G401.6 (cell line): ENCODE data around the gene HOXA3.

Source experiments
- FAIRE-seq: peaks from 2 replicates; lab custom pipeline; 2012; peaks lifted over from hg19 to GRCh38; lab: Jason Lieb, UNC

HOXA3 gene

DNA sequence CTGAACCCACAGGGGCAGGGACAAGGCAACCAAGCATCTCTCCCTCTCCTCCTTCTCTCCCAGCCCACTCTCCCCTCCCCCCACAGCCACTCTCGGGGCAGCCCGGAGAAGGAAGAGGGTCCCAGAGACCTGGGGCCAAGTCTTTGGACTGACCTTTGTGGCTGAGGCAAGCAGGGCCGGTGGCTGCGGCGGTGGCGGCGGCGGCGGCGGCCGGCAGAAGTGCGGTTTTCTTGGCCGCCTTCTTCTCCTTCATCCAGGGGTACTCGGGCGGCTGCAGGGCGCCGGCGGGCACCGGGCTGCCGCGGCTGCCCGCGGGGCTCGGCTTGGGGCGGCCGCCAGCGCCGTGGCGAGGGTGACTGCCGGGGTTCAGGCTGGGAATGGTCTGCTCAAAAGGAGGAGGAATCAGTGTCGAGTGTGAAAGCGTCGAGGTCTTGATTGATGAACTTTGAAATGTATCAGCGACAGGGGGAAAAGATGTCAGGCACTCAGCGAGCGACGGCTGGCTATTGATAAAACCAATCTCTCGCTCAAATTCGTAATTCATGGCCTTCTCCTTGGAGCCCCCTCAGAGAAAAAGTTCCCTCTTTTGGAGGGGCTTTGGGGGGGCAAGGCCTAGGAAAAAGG lies 50.3 kb downstream of the HOXA3 start:
- FAIRE-seq: no peak

GRCh38 chr7:27101171-27101956 lies 51.0 kb downstream of the HOXA3 start:
- FAIRE-seq: peak; percentile 70

- no peak for FAIRE-seq
Measured at GRCh38 chr7:27100694-27101170, 51.7 kb downstream of the HOXA3 start.

- FAIRE-seq: peak; percentile 83
Measured at GRCh38 chr7:27099453-27100370, 52.7 kb downstream of the HOXA3 start.

GRCh38 chr7:27098578-27099451 lies 53.6 kb downstream of the HOXA3 start:
- FAIRE-seq: peak; percentile 89

GRCh38 chr7:27097686-27098577 lies 54.5 kb downstream of the HOXA3 start:
- FAIRE-seq: peak; percentile 64

DNA sequence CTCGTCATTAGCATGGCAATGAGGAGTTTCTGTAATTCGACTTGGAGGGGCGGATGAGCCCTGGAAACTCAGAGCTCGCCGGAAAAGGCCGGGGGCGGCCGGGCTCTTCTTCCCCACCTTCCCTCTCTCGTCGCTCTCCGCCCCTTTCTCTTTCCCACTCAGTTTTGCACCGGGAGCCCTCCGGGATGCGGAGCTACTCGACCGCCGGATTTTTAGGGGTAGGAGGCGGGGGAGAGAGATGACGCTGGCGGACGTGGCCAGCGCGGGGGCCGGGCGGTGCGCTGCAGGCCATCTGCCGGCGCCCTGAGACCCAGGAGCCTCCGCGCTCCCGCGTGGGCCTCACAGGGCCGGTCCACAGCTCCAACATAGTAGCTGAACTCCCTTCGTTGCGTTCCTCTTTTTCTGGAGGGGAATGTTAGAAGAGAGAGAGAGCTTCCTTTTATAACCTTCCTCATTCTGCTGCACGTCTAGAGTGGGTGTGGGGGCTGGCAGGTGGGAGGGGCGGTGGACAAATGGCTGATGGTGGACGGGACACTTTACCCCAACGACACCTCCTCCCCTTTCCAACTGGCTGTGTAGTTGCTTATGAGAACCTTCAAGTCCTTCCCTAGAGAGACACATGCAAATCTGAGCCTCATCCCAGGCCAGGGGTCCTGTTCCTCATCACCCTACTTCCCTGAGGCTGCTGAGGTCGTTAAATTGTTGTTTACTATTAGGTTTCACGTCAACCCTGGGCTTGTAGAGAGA lies 55.4 kb downstream of the HOXA3 start:
- FAIRE-seq: no peak

DNA sequence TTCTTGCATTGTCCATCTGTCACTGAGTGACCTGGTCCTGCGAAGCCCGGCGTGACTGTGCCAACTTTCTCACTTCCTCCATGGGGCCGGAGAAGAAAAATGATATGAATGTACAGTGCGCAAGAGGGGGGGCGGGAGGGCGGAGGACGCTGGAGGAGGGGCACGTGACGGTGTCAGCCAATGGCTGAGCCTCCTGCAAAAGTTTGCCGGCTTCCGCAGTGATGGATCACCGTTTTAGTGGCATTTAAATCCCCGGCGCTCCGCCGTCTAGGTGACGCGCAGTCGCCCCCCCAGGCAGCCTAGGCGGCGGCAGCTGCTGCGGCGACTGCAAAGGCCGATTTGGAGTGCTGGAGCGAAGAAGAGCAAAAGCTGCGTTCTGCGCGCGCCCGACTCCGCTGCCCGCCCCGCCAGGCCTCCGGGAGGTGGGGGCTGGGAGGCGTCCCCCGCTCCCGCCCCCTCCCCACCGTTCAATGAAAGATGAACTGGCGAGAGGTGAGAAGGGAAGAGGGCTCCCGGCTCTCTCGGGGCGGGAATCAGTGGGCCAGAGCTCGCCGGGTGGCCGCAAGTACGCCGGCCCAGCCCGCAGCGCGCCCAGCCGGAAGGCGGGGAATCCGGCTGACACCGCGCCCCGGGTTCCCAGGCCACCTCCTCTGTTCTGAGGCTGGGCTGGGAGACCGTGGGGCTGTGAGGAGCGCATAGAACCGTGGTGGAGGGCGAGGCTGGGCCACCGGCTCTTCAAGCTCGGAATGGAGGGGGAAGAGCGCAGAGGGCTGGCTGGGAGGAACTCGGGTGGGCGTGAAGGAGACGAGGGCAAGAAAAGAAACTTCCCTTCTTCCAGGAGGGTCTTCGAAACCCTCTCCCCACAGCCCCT lies 56.3 kb downstream of the HOXA3 start, which contains the start of gene HOXA1:
HOXA1 (minus strand) TSS at position 104 of the 871 bp plus-strand sequence; CDS start at position 16, 88 bp downstream.
- FAIRE-seq: peak; percentile 84

- no peak for FAIRE-seq
Measured at GRCh38 chr7:27095050-27095896, 57.1 kb downstream of the HOXA3 start.

- FAIRE-seq: no peak
Measured at GRCh38 chr7:27094304-27095049, 57.9 kb downstream of the HOXA3 start.

- peak; percentile 15 for FAIRE-seq
Measured at GRCh38 chr7:27093184-27093895, 59.0 kb downstream of the HOXA3 start.

GRCh38 chr7:27092819-27093110 lies 59.6 kb downstream of the HOXA3 start:
- no peak for FAIRE-seq

DNA sequence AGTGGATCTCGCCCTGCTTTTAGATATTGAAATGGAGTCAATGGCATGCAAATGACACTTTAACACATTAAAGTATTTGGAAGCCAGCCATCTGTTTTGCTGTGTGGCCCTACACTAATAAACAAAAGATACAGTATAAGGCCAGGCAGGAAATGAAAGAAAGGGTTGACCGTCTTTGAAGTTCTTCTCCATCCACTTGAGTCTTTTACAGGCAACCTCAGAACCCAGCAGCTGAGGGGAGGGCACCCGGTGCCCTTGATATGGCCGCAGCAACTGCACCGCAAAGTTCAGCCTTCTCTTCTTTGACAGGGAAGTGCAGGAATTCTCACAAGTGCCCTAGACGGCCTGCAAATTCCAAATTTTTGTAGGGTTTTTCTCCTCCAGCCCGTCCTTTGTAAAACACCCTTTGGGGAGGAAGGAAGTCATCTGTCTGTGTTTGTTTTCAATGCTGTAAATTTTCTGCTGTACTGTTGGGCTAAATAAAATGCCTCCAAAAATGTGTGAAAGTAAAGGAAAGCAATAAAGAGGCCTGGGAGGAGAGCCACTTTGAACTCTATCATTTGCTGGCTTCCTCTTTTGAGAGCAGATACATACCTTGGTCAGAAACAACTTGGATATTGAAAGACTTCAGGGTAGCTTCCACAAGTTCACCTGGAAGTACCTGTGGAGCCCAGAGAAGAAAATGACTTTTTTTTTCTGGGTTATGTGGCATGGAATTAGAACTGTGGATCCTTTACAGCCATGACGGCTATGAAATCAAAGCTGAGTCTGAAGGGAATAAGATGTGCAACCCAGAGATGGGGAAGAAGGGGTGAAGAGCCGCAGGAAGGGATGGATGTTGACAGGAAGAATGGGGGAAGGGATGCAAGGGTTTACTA lies 60.2 kb downstream of the HOXA3 start:
- no peak for FAIRE-seq

- peak; percentile 34 for FAIRE-seq
Measured at GRCh38 chr7:27091105-27091504, 61.3 kb downstream of the HOXA3 start.
